HCT116 (cell line): ENCODE data around the gene VASH2. TPM values are rescaled to one million over a fixed set of nuclear protein-coding genes. Genes with fewer than 3 reads are reported as not detected.

Experiments
- ATAC-seq: fragments of 200-7000 bp; cut with Tn5 transposase; 2 replicates; pipeline ENCODE4 v1.9.1; 2020; ENCODE audit warnings: mild to moderate bottlenecking, moderate library complexity
- BruUV-seq: library from RNA; stranded (reverse); fragments of 400-500 nt; replicated peaks from 2 replicates; lab custom pipeline; 2021; lab: Mats Ljungman, UMichigan
- CTCF ChIA-PET: fragments of 300-600 bp; sonication (Branson Sonifier 250); formaldehyde crosslinking; loops from one replicate; lab custom pipeline; 2021; ENCODE audit warnings: antibody characterized with exemption; lab: Charles Lee
- POLR2A ChIA-PET: fragments of 300-600, 350-600 bp; sonication (Branson Sonifier 250); formaldehyde crosslinking; loops from one replicate; lab custom pipeline; 2021; ENCODE audit warnings: antibody characterized with exemption; lab: Charles Lee
- RAD21 ChIA-PET, 2 experiments: fragments of 300-600 bp; sonication (Branson Sonifier 250); formaldehyde crosslinking; loops; one replicate each; lab custom pipeline; 2023; ENCODE audit warnings: low total read pairs in 2 of 2; ENCODE audit not compliant: uncharacterized antibody in 2 of 2, unreplicated experiment in 2 of 2, low non-redundant PET in 1 of 2; lab: Charles Lee
- DNase-seq: peaks from one replicate; pipeline ENCODE4 v3.0.0-alpha.2; 2010; ENCODE audit warnings: low read depth, low spot score
- H2AFZ ChIP-seq: fragments of 200-600 bp; shearing (Covaris generic), sonication (generic); 2 replicates; pipeline ENCODE4 v1.6.1; 2017; ENCODE audit warnings: low read depth, mixed run types, mixed read lengths, antibody characterized with exemption, low read length; ENCODE audit not compliant: poor library complexity, severe bottlenecking
- H3K27ac ChIP-seq: 2 replicates; pipeline ENCODE4 v1.5.1; 2012; ENCODE audit warnings: low read depth, low read length
- H3K27me3 ChIP-seq: fragments of 200-600 bp; sonication (generic); 2 replicates; pipeline ENCODE4 v1.6.1; 2016; ENCODE audit warnings: mixed run types, low read length, mixed read lengths; ENCODE audit not compliant: insufficient read depth
- H3K36me3 ChIP-seq, 2 experiments: fragments of 200-500 bp in 1 of 2; fragments of 200-600 bp in 1 of 2; sonication (Bioruptor generic) in 1 of 2; sonication (generic) in 1 of 2; 2 replicates each; pipeline versions ENCODE4 v1.5.1 to v1.6.1; 2014 to 2016; ENCODE audit warnings: low read length in 2 of 2, inconsistent platforms in 1 of 2, mixed read lengths in 1 of 2, mixed run types in 1 of 2; ENCODE audit not compliant: insufficient read depth in 2 of 2, control insufficient read depth in 1 of 2
- H3K4me1 ChIP-seq, 2 experiments: fragments of 200-600 bp in 1 of 2; sonication (generic) in 1 of 2; 2 replicates each; pipeline versions ENCODE4 v1.5.1 to v1.6.1; 2012 to 2017; ENCODE audit warnings: low read length in 2 of 2, inconsistent platforms in 1 of 2, mild to moderate bottlenecking in 1 of 2, mixed read lengths in 1 of 2, mixed run types in 1 of 2, moderate library complexity in 1 of 2; ENCODE audit not compliant: insufficient read depth in 2 of 2, control insufficient read depth in 1 of 2
- H3K4me2 ChIP-seq: fragments of 200-600 bp; sonication (generic); 2 replicates; pipeline ENCODE4 v1.6.1; 2017; ENCODE audit warnings: mixed run types, low read length, mixed read lengths
- H3K4me3 ChIP-seq, 2 experiments: fragments of 200-600 bp in 1 of 2; sonication (generic) in 1 of 2; replicated peaks in 1 of 2; 2 replicates each; pipeline ENCODE4 v1.5.1; 2011 to 2016; ENCODE audit warnings: low read length in 2 of 2, control low read depth in 1 of 2, low read depth in 1 of 2, mild to moderate bottlenecking in 1 of 2, mixed read lengths in 1 of 2, mixed run types in 1 of 2
- H3K79me2 ChIP-seq: fragments of 200-600 bp; sonication (generic); 2 replicates; pipeline ENCODE4 v1.6.1; 2017; ENCODE audit warnings: mild to moderate bottlenecking, mixed run types, low read length, moderate library complexity, mixed read lengths; ENCODE audit not compliant: insufficient read depth
- H3K9ac ChIP-seq: fragments of 200-600 bp; sonication (generic); 2 replicates; pipeline ENCODE4 v1.6.1; 2016; ENCODE audit warnings: low read length, mixed read lengths
- H3K9me2 ChIP-seq: fragments of 200-600 bp; sonication (generic), shearing (Covaris generic); 2 replicates; pipeline ENCODE4 v1.6.1; 2017; ENCODE audit warnings: mixed run types, mild to moderate bottlenecking, moderate library complexity; ENCODE audit not compliant: insufficient read depth
- H3K9me3 ChIP-seq, 2 experiments: fragments of 200-500 bp in 1 of 2; fragments of 200-600 bp in 1 of 2; sonication (Bioruptor generic) in 1 of 2; sonication (generic) in 1 of 2; 2 replicates each; pipeline ENCODE4 v1.6.1; 2014 to 2017; ENCODE audit warnings: low read length in 2 of 2, mixed read lengths in 2 of 2, inconsistent platforms in 1 of 2, low read depth in 1 of 2, mild to moderate bottlenecking in 1 of 2, mixed run types in 1 of 2, moderate library complexity in 1 of 2; ENCODE audit not compliant: control insufficient read depth in 1 of 2, insufficient read depth in 1 of 2
- H4K20me1 ChIP-seq: fragments of 200-600 bp; sonication (generic), shearing (Covaris generic); 2 replicates; pipeline ENCODE4 v1.6.1; 2017; ENCODE audit warnings: mixed run types, mild to moderate bottlenecking, moderate library complexity; ENCODE audit not compliant: insufficient read depth
- CEBPB ChIP-seq: IDR thresholded peaks from 2 replicates; pipeline ENCODE4 v1.6.1; 2012; ENCODE audit warnings: low read depth
- POLR2AphosphoS5 ChIP-seq: IDR thresholded peaks from 2 replicates; pipeline ENCODE4 v1.6.1; 2011; ENCODE audit warnings: mild to moderate bottlenecking, low read depth, low read length, moderate library complexity
- SP1 ChIP-seq: IDR thresholded peaks from 2 replicates; pipeline ENCODE4 v1.6.1; 2012; ENCODE audit warnings: low read depth
- TCF7L2 ChIP-seq: IDR thresholded peaks from 2 replicates; pipeline ENCODE4 v1.7.0; 2011; ENCODE audit warnings: borderline replicate concordance, inconsistent platforms; ENCODE audit not compliant: insufficient read depth, insufficient read length; ENCODE audit errors: extremely low read depth
- ZBTB33 ChIP-seq: IDR thresholded peaks from 2 replicates; pipeline ENCODE4 v1.6.1; 2011; ENCODE audit warnings: mild to moderate bottlenecking, low read length, moderate library complexity; ENCODE audit not compliant: insufficient replicate concordance; ENCODE audit errors: extremely low read depth
- ZNF274 ChIP-seq: fragments of 200-500 bp; sonication (Bioruptor generic); IDR thresholded peaks from 2 replicates; pipeline ENCODE4 v1.6.1; 2014; ENCODE audit warnings: mild to moderate bottlenecking, low read depth, low read length, inconsistent platforms
- intact Hi-C: fragments of 100-400 bp; cut with micrococcal nuclease; formaldehyde crosslinking; loops from 2 replicates; pipeline ENCODE4 v1.10.0; 2022
- total RNA-seq: library from RNA; stranded (reverse); gene quantifications from one replicate; pipeline ENCODE4 v1.2.1, GENCODE V29; 2021; ENCODE audit not compliant: unreplicated experiment

Gene VASH2
- total RNA-seq, 1 experiment from 2014 or later = 5.7 TPM

- TF ChIP-seq ZBTB33 = no peak
- TF ChIP-seq SP1 = no peak
- no peak for TF ChIP-seq TCF7L2
- TF ChIP-seq ZNF274 = no peak
- TF ChIP-seq, all 23 proteins: peak for 0
These were observed 33.7 kb upstream of the VASH2 start (continued) for GRCh38 chr1:212916481-212917133.

GRCh38 chr1:212917134-212917485 lies 33.2 kb upstream of the VASH2 start:
- no peak for DNase-seq
- ChIA-PET RAD21 (no interaction called here), POLR2A (no interaction called here), CTCF (no interaction called here)
- Histone ChIP-seq H3K36me3 (no peaks in the 10 kb centered on the region), H3K4me2 (no peak overlapping the region), H3K4me1 (no peaks in the 10 kb centered on the region), H2AFZ (no peak overlapping the region), H3K9me3 (no peaks in the 10 kb centered on the region), H3K9ac (no peak overlapping the region), H3K4me3 (no peak overlapping the region), H3K27me3 (no peaks in the 10 kb centered on the region), H3K27ac (no peak overlapping the region), H3K9me2 (no peaks in the 10 kb centered on the region), H4K20me1 (no peaks in the 10 kb centered on the region), H3K79me2 (no peaks in the 10 kb centered on the region)
- intact Hi-C loops = no loop called here
- no TSS peak for BruUV-seq
- no peak for ATAC-seq
- TF ChIP-seq POLR2AphosphoS5 = no peak
- no peak for TF ChIP-seq CEBPB
